Liver (tissue), 3 donors: ENCODE data around the gene CTSA.

Source experiments
- EGR1 ChIP-seq, 2 donors: IDR thresholded peaks; 2 replicates each; pipeline ENCODE4 v1.6.1; 2016 to 2018; ENCODE audit warnings: antibody characterized with exemption in 2 of 2, low read depth in 2 of 2
- FOXA1 ChIP-seq: IDR thresholded peaks from 2 replicates; pipeline ENCODE4 v1.6.1; 2016; ENCODE audit warnings: antibody characterized with exemption
- FOXA2 ChIP-seq: IDR thresholded peaks from 2 replicates; pipeline ENCODE4 v1.6.1; 2016; ENCODE audit warnings: antibody characterized with exemption
- JUND ChIP-seq, 2 donors: IDR thresholded peaks; 2 replicates each; pipeline ENCODE4 v1.6.1; 2016; ENCODE audit warnings: antibody characterized with exemption in 2 of 2
- RAD21 ChIP-seq, 2 donors: IDR thresholded peaks; 2 replicates each; pipeline ENCODE4 v1.6.1; 2016; ENCODE audit warnings: antibody characterized with exemption in 2 of 2, mild to moderate bottlenecking in 2 of 2
- SP1 ChIP-seq: IDR thresholded peaks from 2 replicates; pipeline ENCODE4 v1.6.1; 2018; ENCODE audit warnings: antibody characterized with exemption, mild to moderate bottlenecking
- TAF1 ChIP-seq: conservative IDR thresholded peaks from 2 replicates; pipeline ENCODE4 v1.6.1; 2016; ENCODE audit warnings: antibody characterized with exemption, mild to moderate bottlenecking
- YY1 ChIP-seq: IDR thresholded peaks from 2 replicates; pipeline ENCODE4 v1.6.1; 2016; ENCODE audit warnings: antibody characterized with exemption, mild to moderate bottlenecking
- TF ChIP-seq, protein P1 (sequence below): fragments of 150-350 bp; IDR thresholded peaks from 2 replicates; pipeline ENCODE4 v1.5.1; 2017; ENCODE audit warnings: improper control_type of control experiment, low read depth, low read length; ENCODE audit not compliant: missing input control
- TF ChIP-seq, protein P2 (sequence below): IDR thresholded peaks from 2 replicates; pipeline ENCODE4 v1.6.1; 2016; ENCODE audit warnings: antibody characterized with exemption
- TF ChIP-seq, protein P3 (sequence below): IDR thresholded peaks from 2 replicates; pipeline ENCODE4 v1.6.1; 2016; ENCODE audit warnings: antibody characterized with exemption, mild to moderate bottlenecking
- donor health status: healthy.
- donor health status: healthy.

DNA sequence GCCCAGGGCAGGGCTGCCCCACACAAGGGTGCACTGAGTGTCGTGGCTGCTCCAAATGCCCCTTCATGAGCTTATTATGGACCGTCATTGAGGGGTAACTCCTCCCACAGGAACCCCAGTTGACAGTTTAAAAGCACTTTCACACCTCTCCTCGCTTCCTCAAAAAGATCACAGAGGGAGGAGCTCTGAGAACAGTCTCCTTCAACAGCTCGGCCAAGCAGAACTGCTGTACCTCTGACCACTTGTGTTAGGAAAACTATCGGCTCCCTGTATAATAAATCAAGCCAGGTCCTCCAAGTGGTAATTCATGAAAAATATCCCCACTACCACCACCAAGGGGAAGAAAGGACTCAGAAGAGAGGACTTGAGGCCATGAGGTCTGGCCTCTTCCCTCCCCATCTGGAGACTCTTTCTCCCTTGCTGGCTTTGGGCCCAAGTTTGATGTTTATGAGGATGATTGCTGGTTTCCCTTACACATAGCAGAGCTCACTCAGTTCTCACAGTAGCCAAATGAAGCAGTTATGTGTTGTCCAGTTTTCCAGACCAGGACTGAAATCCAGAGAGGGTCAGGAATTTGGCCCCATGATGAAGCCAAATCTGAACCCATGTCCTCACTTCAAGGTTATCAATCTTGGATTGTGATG lies 48.8 kb upstream of the CTSA start:
- TF ChIP-seq, protein P1, sequence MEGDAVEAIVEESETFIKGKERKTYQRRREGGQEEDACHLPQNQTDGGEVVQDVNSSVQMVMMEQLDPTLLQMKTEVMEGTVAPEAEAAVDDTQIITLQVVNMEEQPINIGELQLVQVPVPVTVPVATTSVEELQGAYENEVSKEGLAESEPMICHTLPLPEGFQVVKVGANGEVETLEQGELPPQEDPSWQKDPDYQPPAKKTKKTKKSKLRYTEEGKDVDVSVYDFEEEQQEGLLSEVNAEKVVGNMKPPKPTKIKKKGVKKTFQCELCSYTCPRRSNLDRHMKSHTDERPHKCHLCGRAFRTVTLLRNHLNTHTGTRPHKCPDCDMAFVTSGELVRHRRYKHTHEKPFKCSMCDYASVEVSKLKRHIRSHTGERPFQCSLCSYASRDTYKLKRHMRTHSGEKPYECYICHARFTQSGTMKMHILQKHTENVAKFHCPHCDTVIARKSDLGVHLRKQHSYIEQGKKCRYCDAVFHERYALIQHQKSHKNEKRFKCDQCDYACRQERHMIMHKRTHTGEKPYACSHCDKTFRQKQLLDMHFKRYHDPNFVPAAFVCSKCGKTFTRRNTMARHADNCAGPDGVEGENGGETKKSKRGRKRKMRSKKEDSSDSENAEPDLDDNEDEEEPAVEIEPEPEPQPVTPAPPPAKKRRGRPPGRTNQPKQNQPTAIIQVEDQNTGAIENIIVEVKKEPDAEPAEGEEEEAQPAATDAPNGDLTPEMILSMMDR = no peak
- TF ChIP-seq JUND (IDR thresholded peaks at IDR 0.05) (no peak), FOXA2 (no peak), SP1 (no peak), EGR1 (IDR thresholded peaks at IDR 0.05; ENCODE audit: low read depth in 2 of 2) (no peak), RAD21 (IDR thresholded peaks at IDR 0.05) (no peak), TAF1 (no peak), YY1 (no peak), FOXA1 (no peak)
- TF ChIP-seq, protein P2, sequence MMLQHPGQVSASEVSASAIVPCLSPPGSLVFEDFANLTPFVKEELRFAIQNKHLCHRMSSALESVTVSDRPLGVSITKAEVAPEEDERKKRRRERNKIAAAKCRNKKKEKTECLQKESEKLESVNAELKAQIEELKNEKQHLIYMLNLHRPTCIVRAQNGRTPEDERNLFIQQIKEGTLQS = no peak
- TF ChIP-seq, protein P3, sequence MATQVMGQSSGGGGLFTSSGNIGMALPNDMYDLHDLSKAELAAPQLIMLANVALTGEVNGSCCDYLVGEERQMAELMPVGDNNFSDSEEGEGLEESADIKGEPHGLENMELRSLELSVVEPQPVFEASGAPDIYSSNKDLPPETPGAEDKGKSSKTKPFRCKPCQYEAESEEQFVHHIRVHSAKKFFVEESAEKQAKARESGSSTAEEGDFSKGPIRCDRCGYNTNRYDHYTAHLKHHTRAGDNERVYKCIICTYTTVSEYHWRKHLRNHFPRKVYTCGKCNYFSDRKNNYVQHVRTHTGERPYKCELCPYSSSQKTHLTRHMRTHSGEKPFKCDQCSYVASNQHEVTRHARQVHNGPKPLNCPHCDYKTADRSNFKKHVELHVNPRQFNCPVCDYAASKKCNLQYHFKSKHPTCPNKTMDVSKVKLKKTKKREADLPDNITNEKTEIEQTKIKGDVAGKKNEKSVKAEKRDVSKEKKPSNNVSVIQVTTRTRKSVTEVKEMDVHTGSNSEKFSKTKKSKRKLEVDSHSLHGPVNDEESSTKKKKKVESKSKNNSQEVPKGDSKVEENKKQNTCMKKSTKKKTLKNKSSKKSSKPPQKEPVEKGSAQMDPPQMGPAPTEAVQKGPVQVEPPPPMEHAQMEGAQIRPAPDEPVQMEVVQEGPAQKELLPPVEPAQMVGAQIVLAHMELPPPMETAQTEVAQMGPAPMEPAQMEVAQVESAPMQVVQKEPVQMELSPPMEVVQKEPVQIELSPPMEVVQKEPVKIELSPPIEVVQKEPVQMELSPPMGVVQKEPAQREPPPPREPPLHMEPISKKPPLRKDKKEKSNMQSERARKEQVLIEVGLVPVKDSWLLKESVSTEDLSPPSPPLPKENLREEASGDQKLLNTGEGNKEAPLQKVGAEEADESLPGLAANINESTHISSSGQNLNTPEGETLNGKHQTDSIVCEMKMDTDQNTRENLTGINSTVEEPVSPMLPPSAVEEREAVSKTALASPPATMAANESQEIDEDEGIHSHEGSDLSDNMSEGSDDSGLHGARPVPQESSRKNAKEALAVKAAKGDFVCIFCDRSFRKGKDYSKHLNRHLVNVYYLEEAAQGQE = no peak
